ENCODE results near the gene PLXNA4.

DNA sequence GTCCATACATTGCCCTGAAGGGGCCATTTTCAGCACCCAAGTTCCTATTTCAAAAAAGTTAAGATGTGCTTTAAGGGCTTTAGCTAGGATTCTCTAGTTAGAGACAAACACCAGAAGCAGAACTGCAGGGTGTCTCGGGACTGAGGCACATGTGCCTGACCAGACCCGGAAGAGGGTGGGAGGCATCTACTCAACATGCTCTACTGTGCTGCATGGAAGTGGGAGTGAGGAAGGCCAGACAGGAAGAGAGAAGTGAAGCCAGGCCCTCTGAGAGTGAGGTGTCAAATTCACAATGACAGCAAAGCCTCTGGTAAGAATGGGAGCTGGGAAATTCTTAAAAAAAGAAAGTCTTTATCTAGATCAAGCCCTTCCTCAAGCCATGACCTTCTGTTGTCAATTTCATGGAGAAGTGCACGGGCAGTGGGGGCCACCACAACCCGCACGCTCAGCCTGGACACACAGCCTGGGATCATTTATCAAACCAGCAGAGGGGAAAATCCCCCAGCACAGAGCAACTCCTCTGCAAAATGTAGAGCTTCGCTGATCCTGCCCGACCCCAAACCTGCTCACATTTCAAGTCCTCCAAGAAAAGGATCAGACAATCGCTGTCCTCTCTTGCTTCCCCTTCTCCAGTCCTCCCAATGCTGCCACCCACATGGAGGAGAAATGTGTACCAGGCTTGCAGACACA, 38.7 kb downstream of the PLXNA4 start:
- TF ChIP-seq, protein P1, sequence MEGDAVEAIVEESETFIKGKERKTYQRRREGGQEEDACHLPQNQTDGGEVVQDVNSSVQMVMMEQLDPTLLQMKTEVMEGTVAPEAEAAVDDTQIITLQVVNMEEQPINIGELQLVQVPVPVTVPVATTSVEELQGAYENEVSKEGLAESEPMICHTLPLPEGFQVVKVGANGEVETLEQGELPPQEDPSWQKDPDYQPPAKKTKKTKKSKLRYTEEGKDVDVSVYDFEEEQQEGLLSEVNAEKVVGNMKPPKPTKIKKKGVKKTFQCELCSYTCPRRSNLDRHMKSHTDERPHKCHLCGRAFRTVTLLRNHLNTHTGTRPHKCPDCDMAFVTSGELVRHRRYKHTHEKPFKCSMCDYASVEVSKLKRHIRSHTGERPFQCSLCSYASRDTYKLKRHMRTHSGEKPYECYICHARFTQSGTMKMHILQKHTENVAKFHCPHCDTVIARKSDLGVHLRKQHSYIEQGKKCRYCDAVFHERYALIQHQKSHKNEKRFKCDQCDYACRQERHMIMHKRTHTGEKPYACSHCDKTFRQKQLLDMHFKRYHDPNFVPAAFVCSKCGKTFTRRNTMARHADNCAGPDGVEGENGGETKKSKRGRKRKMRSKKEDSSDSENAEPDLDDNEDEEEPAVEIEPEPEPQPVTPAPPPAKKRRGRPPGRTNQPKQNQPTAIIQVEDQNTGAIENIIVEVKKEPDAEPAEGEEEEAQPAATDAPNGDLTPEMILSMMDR (IDR thresholded peaks at IDR 0.05), result no peak
- TF ChIP-seq POLR2A (IDR thresholded peaks at IDR 0.05), result no peak

Data from prostate gland (tissue), 2 donors.